Endothelial cell (in vitro differentiated cells): ENCODE data around the gene WFDC13. TPM values are rescaled to one million over a fixed set of nuclear protein-coding genes. Genes with fewer than 3 reads are reported as not detected.
A peak's percentile ranks its signal among the peaks of the same experiment; 100 is the strongest.

Experiments used
- DNase-seq: peaks from one replicate; pipeline ENCODE4 v3.0.0; 2021; ENCODE audit warnings: low spot score
- H3K27ac Mint-ChIP-seq: one replicate; pipeline ENCODE4 v1.8.0; 2021; ENCODE audit warnings: mixed read lengths, inconsistent platforms; ENCODE audit not compliant: unreplicated experiment
- H3K27me3 Mint-ChIP-seq: one replicate; pipeline ENCODE4 v1.8.0; 2021; ENCODE audit warnings: mild to moderate bottlenecking, moderate library complexity, mixed read lengths, inconsistent platforms; ENCODE audit not compliant: unreplicated experiment
- H3K36me3 Mint-ChIP-seq: one replicate; pipeline ENCODE4 v1.8.0; 2021; ENCODE audit warnings: mild to moderate bottlenecking, low read depth, mixed read lengths, inconsistent platforms; ENCODE audit not compliant: unreplicated experiment
- H3K4me1 Mint-ChIP-seq: one replicate; pipeline ENCODE4 v1.8.0; 2021; ENCODE audit warnings: mild to moderate bottlenecking, mixed read lengths, inconsistent platforms; ENCODE audit not compliant: unreplicated experiment
- H3K4me3 Mint-ChIP-seq: one replicate; pipeline ENCODE4 v1.8.0; 2021; ENCODE audit warnings: mild to moderate bottlenecking, mixed read lengths, inconsistent platforms; ENCODE audit not compliant: unreplicated experiment
- H3K9me3 Mint-ChIP-seq: one replicate; pipeline ENCODE4 v1.8.0; 2021; ENCODE audit warnings: mixed read lengths, inconsistent platforms; ENCODE audit not compliant: unreplicated experiment
- CTCF ChIP-seq: fragments of 200-600 bp; sonication (generic); IDR thresholded peaks from one replicate; pipeline ENCODE4 v1.5.0; 2021; ENCODE audit warnings: antibody characterized with exemption; ENCODE audit not compliant: unreplicated experiment
- microRNA-seq: library from miRNA; unstranded; fragments of <30 nt; microRNA quantifications from one replicate; pipeline ENCODE4, GENCODE V29; 2020; ENCODE audit not compliant: unreplicated experiment
- total RNA-seq: library from RNA; stranded (reverse); fragmentation: NEBNext Ultra II Directional; extraction: Animal tissue kit (Norgen Biotek cat#: 25700); gene quantifications from one replicate; pipeline ENCODE4 v1.2.1, GENCODE V29; 2021; ENCODE audit not compliant: unreplicated experiment

Gene WFDC13
- total RNA-seq, 1 donor from 2014 or later, result not detected

- H3K4me3 Mint-ChIP-seq, result no peak overlapping the region
- no peaks in the 10 kb centered on the region for H3K36me3 Mint-ChIP-seq
- H3K27me3 Mint-ChIP-seq, result no peaks in the 10 kb centered on the region
- no peaks in the 10 kb centered on the region for H3K4me1 Mint-ChIP-seq
- no peak for DNase-seq
- H3K9me3 Mint-ChIP-seq, result peaks cover 6% of the 10 kb centered on the region
- TF ChIP-seq CTCF, result no peak
- H3K27ac Mint-ChIP-seq, result no peak overlapping the region
These were observed 56.3 kb downstream of the WFDC13 start for GRCh38 chr20:45758096-45758495.

Small RNAs within 50 kb of the gene (microRNA-seq; reads per million reads assigned to microRNA genes)
- gene MIR3617, result 2.3 reads per million, percentile 33 among the genes with 10 or more reads in this experiment

Other genes with a start within 250 kb of the WFDC13 start
- gene WFDC2, start 232.3 kb upstream of the WFDC13 start, total RNA-seq, result 4.6 TPM
- gene SPINT3, start 186.4 kb upstream of the WFDC13 start, total RNA-seq, result not detected
- gene WFDC6, start 162.6 kb upstream of the WFDC13 start, total RNA-seq, result not detected
- gene EPPIN, start 154.6 kb upstream of the WFDC13 start, total RNA-seq, result not detected
- gene WFDC8, start 122.8 kb upstream of the WFDC13 start, total RNA-seq, result not detected
- gene WFDC10A, start 72.3 kb upstream of the WFDC13 start, total RNA-seq, result not detected
- not detected for gene WFDC9, start 70.8 kb upstream of the WFDC13 start, total RNA-seq
- not detected for gene WFDC11, start 31.8 kb upstream of the WFDC13 start, total RNA-seq
- not detected for gene WFDC10B, start 3.0 kb downstream of the WFDC13 start, total RNA-seq
- not detected for gene SPINT4, start 20.3 kb downstream of the WFDC13 start, total RNA-seq
- gene WFDC3, start 89.8 kb downstream of the WFDC13 start, total RNA-seq, result not detected
- 36.9 TPM for gene DNTTIP1, start 89.9 kb downstream of the WFDC13 start, total RNA-seq
- 22.9 TPM for gene UBE2C, start 110.6 kb downstream of the WFDC13 start, total RNA-seq
- not detected for gene TNNC2, start 125.3 kb downstream of the WFDC13 start, total RNA-seq
- 11.9 TPM for gene SNX21, start 131.8 kb downstream of the WFDC13 start, total RNA-seq
- gene ACOT8, start 155.4 kb downstream of the WFDC13 start, total RNA-seq, result 25.3 TPM
- 6.7 TPM for gene ZSWIM3, start 155.6 kb downstream of the WFDC13 start, total RNA-seq
- 12.6 TPM for gene ZSWIM1, start 179.2 kb downstream of the WFDC13 start, total RNA-seq
- gene SPATA25, start 185.6 kb downstream of the WFDC13 start, total RNA-seq, result 0.62 TPM
- gene NEURL2, start 189.2 kb downstream of the WFDC13 start, total RNA-seq, result 3.6 TPM
- gene CTSA, start 189.3 kb downstream of the WFDC13 start, total RNA-seq, result 62.7 TPM
- gene PLTP, start 210.1 kb downstream of the WFDC13 start, total RNA-seq, result 41.3 TPM
- 34.8 TPM for gene PCIF1, start 232.6 kb downstream of the WFDC13 start, total RNA-seq